NCI-H146 treated with DMSO at 0.1 percent for 48 hours (cell line): ENCODE data around the gene FEM1C.

Experiments used
- DNase-seq: peaks from one replicate; lab custom pipeline; 2025; ENCODE audit not compliant: unreplicated experiment; lab: John Stamatoyannopoulos, UW

FEM1C gene

GRCh38 chr5:115557667-115558387 is 13.3 kb upstream of the FEM1C start:
- peak; percentile 13 for DNase-seq

- DNase-seq: no peak
These were observed 11.7 kb upstream of the FEM1C start for GRCh38 chr5:115556276-115556675.

GRCh38 chr5:115555084-115555633 is 10.6 kb upstream of the FEM1C start:
- no peak for DNase-seq

- no peak for DNase-seq
These were observed 8.5 kb upstream of the FEM1C start for GRCh38 chr5:115553082-115553481.

- DNase-seq: no peak
These were observed 6.8 kb upstream of the FEM1C start for GRCh38 chr5:115551415-115551814.

GRCh38 chr5:115549154-115549553 is 4.6 kb upstream of the FEM1C start:
- DNase-seq: peak; percentile 34

GRCh38 chr5:115548683-115549082 is 4.1 kb upstream of the FEM1C start:
- DNase-seq: no peak

- DNase-seq: no peak
These were observed 842 bp upstream of the FEM1C start for GRCh38 chr5:115545351-115545882.

- DNase-seq: no peak
These were observed 536 bp downstream of the FEM1C start for GRCh38 chr5:115544043-115544435.

- DNase-seq: peak; percentile 52
These were observed 1.1 kb downstream of the FEM1C start for GRCh38 chr5:115543365-115544042.

GRCh38 chr5:115542651-115543364 is 1.8 kb downstream of the FEM1C start:
- no peak for DNase-seq

- DNase-seq: no peak
These were observed 2.5 kb downstream of the FEM1C start for GRCh38 chr5:115542086-115542485.

GRCh38 chr5:115541611-115542010 is 3.0 kb downstream of the FEM1C start:
- DNase-seq: no peak

GRCh38 chr5:115535479-115536035 is 9.0 kb downstream of the FEM1C start:
- DNase-seq: no peak

- DNase-seq: no peak
These were observed 12.1 kb downstream of the FEM1C start for GRCh38 chr5:115532517-115532916.

GRCh38 chr5:115531787-115532367 is 12.7 kb downstream of the FEM1C start:
- no peak for DNase-seq

GRCh38 chr5:115531380-115531779 is 13.2 kb downstream of the FEM1C start:
- DNase-seq: no peak

GRCh38 chr5:115530426-115530825 is 14.1 kb downstream of the FEM1C start:
- DNase-seq: no peak

GRCh38 chr5:115526604-115527003 is 18.0 kb downstream of the FEM1C start:
- DNase-seq: no peak

- no peak for DNase-seq
These were observed 20.3 kb downstream of the FEM1C start for GRCh38 chr5:115524199-115524847.
